Measurements from ENCODE around the gene MT2A. TPM values are rescaled to one million over a fixed set of nuclear protein-coding genes. Genes with fewer than 3 reads are reported as not detected.

Gene MT2A
- total and polyA plus RNA-seq, 2 of the 13 experiments (the other 11 are each of a cell fraction or from before 2014, with no cell fraction given) = 135 to 371 TPM

DNA sequence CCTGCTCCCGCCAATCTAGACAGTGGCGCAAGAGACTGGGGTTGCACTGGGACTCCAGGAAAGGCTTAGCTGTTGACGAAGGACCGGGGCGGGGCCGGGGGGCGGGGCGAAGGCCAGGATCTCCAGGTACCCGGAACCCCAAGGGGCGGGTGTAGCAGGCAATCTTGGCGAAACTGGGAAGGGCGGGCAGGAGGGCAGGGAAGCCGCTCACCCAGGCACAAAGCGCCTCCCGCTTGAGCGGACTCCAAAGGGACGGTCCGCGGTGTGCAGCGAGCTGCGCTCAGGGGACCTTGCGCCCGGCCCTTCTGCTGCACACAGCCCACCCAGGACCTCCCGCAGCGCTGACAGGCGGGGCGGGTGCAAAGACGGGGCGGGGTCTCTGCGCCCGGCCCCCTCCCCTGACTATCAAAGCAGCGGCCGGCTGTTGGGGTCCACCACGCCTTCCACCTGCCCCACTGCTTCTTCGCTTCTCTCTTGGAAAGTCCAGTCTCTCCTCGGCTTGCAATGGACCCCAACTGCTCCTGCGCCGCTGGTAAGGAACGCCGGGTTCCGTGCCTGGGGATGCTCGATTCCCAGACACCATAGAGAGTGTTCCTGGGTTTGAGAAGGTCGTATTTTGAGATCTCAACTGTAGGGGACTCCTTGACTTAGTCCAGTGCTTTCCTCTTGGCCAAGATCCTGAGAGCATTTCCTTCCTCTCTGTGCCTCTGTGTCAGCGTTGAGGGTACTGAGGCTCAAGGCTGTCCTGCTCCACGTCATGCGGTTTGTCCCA lies 49.4 kb downstream of the MT2A start, which contains the start of gene MT1F (continued):
- TF ChIP-seq, protein P1, sequence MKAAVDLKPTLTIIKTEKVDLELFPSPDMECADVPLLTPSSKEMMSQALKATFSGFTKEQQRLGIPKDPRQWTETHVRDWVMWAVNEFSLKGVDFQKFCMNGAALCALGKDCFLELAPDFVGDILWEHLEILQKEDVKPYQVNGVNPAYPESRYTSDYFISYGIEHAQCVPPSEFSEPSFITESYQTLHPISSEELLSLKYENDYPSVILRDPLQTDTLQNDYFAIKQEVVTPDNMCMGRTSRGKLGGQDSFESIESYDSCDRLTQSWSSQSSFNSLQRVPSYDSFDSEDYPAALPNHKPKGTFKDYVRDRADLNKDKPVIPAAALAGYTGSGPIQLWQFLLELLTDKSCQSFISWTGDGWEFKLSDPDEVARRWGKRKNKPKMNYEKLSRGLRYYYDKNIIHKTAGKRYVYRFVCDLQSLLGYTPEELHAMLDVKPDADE (CRISPR knock-in tag; IDR thresholded peaks at IDR 0.05) = peak; percentile 30; the same call in 1 of the 2 replicates
- TF ChIP-seq FOSL2 (CRISPR knock-in tag; IDR thresholded peaks at IDR 0.05) (no peak), KAT7 (CRISPR knock-in tag; IDR thresholded peaks at IDR 0.05; ENCODE audit: borderline replicate concordance) (peak; percentile 55; the same call in 1 of the 2 replicates), YEATS4 (CRISPR knock-in tag; IDR thresholded peaks at IDR 0.05; ENCODE audit: borderline replicate concordance) (peak; percentile 78; the same call in 1 of the 2 replicates), NFE2L2 (IDR thresholded peaks at IDR 0.05; ENCODE audit: low read length) (no peak), MBNL3 (CRISPR knock-in tag; conservative IDR thresholded peaks at IDR 0.05) (no peak), ESRRA (CRISPR knock-in tag; IDR thresholded peaks at IDR 0.05; ENCODE audit: low read depth) (peak; percentile 86; the same call in 1 of the 2 replicates), GFI1 (CRISPR knock-in tag; IDR thresholded peaks at IDR 0.05; ENCODE audit: borderline replicate concordance) (peak; percentile 52), ZNF180 (CRISPR knock-in tag; IDR thresholded peaks at IDR 0.05; ENCODE audit: borderline replicate concordance, low read depth) (no peak), ZNF235 (CRISPR knock-in tag; IDR thresholded peaks at IDR 0.05; ENCODE audit: borderline replicate concordance) (peak; percentile 64; the same call in 1 of the 2 replicates), DMAP1 (CRISPR knock-in tag; IDR thresholded peaks at IDR 0.05) (peak; percentile 44; the same call in 1 of the 2 replicates), ZSCAN20 (CRISPR knock-in tag; IDR thresholded peaks at IDR 0.05; ENCODE audit: borderline replicate concordance) (0 out of 2 replicates have a peak, but pooled peaks have one; percentile 35), PITX1 (CRISPR knock-in tag; IDR thresholded peaks at IDR 0.05) (0 out of 2 replicates have a peak, but pooled peaks have one; percentile 23), ZNF776 (CRISPR knock-in tag; IDR thresholded peaks at IDR 0.05) (peak; percentile 69; the same call in 1 of the 2 replicates), FOXK1 (CRISPR knock-in tag; IDR thresholded peaks at IDR 0.05; ENCODE audit: borderline replicate concordance, low read depth) (peak; percentile 52; the same call in 1 of the 2 replicates), RCOR2 (CRISPR knock-in tag; IDR thresholded peaks at IDR 0.05) (0 out of 2 replicates have a peak, but pooled peaks have one; percentile 19), KDM6A (CRISPR knock-in tag; IDR thresholded peaks at IDR 0.05; ENCODE audit: low read depth) (0 out of 2 replicates have a peak, but pooled peaks have one; percentile 7), SIN3A (IDR thresholded peaks at IDR 0.05; ENCODE audit: borderline replicate concordance, low read depth, low read length) (peak; percentile 46; the same call in 1 of the 2 replicates)
- TF ChIP-seq, protein P2, sequence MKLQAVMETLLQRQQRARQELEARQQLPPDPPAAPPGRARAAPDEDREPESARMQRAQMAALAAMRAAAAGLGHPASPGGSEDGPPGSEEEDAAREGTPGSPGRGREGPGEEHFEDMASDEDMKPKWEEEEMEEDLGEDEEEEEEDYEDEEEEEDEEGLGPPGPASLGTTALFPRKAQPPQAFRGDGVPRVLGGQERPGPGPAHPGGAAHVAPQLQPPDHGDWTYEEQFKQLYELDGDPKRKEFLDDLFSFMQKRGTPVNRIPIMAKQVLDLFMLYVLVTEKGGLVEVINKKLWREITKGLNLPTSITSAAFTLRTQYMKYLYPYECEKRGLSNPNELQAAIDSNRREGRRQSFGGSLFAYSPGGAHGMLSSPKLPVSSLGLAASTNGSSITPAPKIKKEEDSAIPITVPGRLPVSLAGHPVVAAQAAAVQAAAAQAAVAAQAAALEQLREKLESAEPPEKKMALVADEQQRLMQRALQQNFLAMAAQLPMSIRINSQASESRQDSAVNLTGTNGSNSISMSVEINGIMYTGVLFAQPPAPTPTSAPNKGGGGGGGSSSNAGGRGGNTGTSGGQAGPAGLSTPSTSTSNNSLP (IDR thresholded peaks at IDR 0.05; ENCODE audit: low read depth, low read length) = no peak
- TF ChIP-seq, protein P3, sequence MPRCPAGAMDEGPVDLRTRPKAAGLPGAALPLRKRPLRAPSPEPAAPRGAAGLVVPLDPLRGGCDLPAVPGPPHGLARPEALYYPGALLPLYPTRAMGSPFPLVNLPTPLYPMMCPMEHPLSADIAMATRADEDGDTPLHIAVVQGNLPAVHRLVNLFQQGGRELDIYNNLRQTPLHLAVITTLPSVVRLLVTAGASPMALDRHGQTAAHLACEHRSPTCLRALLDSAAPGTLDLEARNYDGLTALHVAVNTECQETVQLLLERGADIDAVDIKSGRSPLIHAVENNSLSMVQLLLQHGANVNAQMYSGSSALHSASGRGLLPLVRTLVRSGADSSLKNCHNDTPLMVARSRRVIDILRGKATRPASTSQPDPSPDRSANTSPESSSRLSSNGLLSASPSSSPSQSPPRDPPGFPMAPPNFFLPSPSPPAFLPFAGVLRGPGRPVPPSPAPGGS (CRISPR knock-in tag; IDR thresholded peaks at IDR 0.05) = peak; percentile 80; the same call in 1 of the 2 replicates
- TF ChIP-seq, protein P4, sequence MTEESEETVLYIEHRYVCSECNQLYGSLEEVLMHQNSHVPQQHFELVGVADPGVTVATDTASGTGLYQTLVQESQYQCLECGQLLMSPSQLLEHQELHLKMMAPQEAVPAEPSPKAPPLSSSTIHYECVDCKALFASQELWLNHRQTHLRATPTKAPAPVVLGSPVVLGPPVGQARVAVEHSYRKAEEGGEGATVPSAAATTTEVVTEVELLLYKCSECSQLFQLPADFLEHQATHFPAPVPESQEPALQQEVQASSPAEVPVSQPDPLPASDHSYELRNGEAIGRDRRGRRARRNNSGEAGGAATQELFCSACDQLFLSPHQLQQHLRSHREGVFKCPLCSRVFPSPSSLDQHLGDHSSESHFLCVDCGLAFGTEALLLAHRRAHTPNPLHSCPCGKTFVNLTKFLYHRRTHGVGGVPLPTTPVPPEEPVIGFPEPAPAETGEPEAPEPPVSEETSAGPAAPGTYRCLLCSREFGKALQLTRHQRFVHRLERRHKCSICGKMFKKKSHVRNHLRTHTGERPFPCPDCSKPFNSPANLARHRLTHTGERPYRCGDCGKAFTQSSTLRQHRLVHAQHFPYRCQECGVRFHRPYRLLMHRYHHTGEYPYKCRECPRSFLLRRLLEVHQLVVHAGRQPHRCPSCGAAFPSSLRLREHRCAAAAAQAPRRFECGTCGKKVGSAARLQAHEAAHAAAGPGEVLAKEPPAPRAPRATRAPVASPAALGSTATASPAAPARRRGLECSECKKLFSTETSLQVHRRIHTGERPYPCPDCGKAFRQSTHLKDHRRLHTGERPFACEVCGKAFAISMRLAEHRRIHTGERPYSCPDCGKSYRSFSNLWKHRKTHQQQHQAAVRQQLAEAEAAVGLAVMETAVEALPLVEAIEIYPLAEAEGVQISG (CRISPR knock-in tag; IDR thresholded peaks at IDR 0.05) = peak; percentile 68
